BLaER1 (cell line): ENCODE measurements around the gene PRRT1.

Source experiments
- H3K27ac ChIP-seq: shearing (Covaris generic); formaldehyde crosslinking; 2 replicates; pipeline ENCODE4 v1.8.1; 2022
- H3K27me3 ChIP-seq: shearing (Covaris generic); formaldehyde crosslinking; 2 replicates; pipeline ENCODE4 v1.8.1; 2022
- H3K36me3 ChIP-seq: shearing (Covaris generic); formaldehyde crosslinking; 2 replicates; pipeline ENCODE4 v1.8.1; 2022
- H3K4me1 ChIP-seq: shearing (Covaris generic); formaldehyde crosslinking; 2 replicates; pipeline ENCODE4 v1.8.1; 2022
- H3K4me2 ChIP-seq: shearing (Covaris generic); formaldehyde crosslinking; 2 replicates; pipeline ENCODE4 v1.8.1; 2022
- H3K4me3 ChIP-seq: shearing (Covaris generic); formaldehyde crosslinking; 2 replicates; pipeline ENCODE4 v1.8.1; 2022
- H3K9ac ChIP-seq: shearing (Covaris generic); formaldehyde crosslinking; 2 replicates; pipeline ENCODE4 v1.8.1; 2022
- H3K9me3 ChIP-seq: shearing (Covaris generic); formaldehyde crosslinking; 2 replicates; pipeline ENCODE4 v1.8.1; 2022
- H4K20me1 ChIP-seq: shearing (Covaris generic); formaldehyde crosslinking; 2 replicates; pipeline ENCODE4 v1.8.1; 2022
- Cebpa-rat ChIP-seq: shearing (Covaris generic); IDR thresholded peaks from 2 replicates; pipeline ENCODE4 v1.8.1; 2022

Gene PRRT1

GRCh38 chr6:32127409-32127716 is 24.4 kb downstream of the PRRT1 start:
- H3K9me3 ChIP-seq, result no peaks in the 10 kb centered on the region
- peak overlapping the region; percentile 95 for H3K9ac ChIP-seq
- no peaks in the 10 kb centered on the region for H4K20me1 ChIP-seq
- H3K4me1 ChIP-seq, result peaks cover 35% of the 10 kb centered on the region
- no peaks in the 10 kb centered on the region for H3K27me3 ChIP-seq
- H3K4me2 ChIP-seq, result peak overlapping the region; percentile 92
- H3K27ac ChIP-seq, result peak overlapping the region; percentile 90
- H3K4me3 ChIP-seq, result peak overlapping the region; percentile 92
- TF ChIP-seq Cebpa-rat, result no peak
- H3K36me3 ChIP-seq, result peaks cover 45% of the 10 kb centered on the region

GRCh38 chr6:32126880-32127279 is 24.9 kb downstream of the PRRT1 start:
- TF ChIP-seq Cebpa-rat, result no peak
- H4K20me1 ChIP-seq, result no peaks in the 10 kb centered on the region; the same call in 1 of the 2 replicates
- H3K4me1 ChIP-seq, result peaks cover 35% of the 10 kb centered on the region
- peak overlapping the region; percentile 92 for H3K4me2 ChIP-seq
- H3K27ac ChIP-seq, result no peak overlapping the region
- peak overlapping the region; percentile 95 for H3K9ac ChIP-seq
- H3K36me3 ChIP-seq, result peaks cover 50% of the 10 kb centered on the region
- H3K27me3 ChIP-seq, result no peaks in the 10 kb centered on the region
- no peaks in the 10 kb centered on the region for H3K9me3 ChIP-seq
- H3K4me3 ChIP-seq, result peak overlapping the region; percentile 92

GRCh38 chr6:32123681-32124080 is 28.1 kb downstream of the PRRT1 start:
- no peak overlapping the region for H3K9ac ChIP-seq
- no peak overlapping the region for H3K4me3 ChIP-seq
- H3K4me2 ChIP-seq, result no peak overlapping the region
- no peak overlapping the region for H3K27ac ChIP-seq
- no peaks in the 10 kb centered on the region for H3K27me3 ChIP-seq
- no peaks in the 10 kb centered on the region; the same call in 1 of the 2 replicates for H4K20me1 ChIP-seq
- TF ChIP-seq Cebpa-rat, result no peak
- H3K4me1 ChIP-seq, result peaks cover 23% of the 10 kb centered on the region
- peaks cover 81% of the 10 kb centered on the region for H3K36me3 ChIP-seq
- no peaks in the 10 kb centered on the region for H3K9me3 ChIP-seq

GRCh38 chr6:32120573-32121059 is 31.1 kb downstream of the PRRT1 start:
- Histone ChIP-seq H3K9ac (0 out of 2 replicates have a peak overlapping the region, but pooled peaks have one; percentile 19), H3K27ac (no peak overlapping the region), H3K4me1 (peaks cover 7% of the 10 kb centered on the region; the same call in 1 of the 2 replicates), H3K4me2 (no peak overlapping the region), H3K4me3 (no peak overlapping the region), H3K9me3 (no peaks in the 10 kb centered on the region), H4K20me1 (peaks cover 4% of the 10 kb centered on the region; the same call in 1 of the 2 replicates), H3K27me3 (no peaks in the 10 kb centered on the region), H3K36me3 (peaks cover 99% of the 10 kb centered on the region)
- no peak for TF ChIP-seq Cebpa-rat

- no peak for TF ChIP-seq Cebpa-rat
- H3K4me2 ChIP-seq, result no peak overlapping the region
- H3K9me3 ChIP-seq, result no peaks in the 10 kb centered on the region
- H3K27ac ChIP-seq, result no peak overlapping the region
- no peak overlapping the region for H3K4me3 ChIP-seq
- no peak overlapping the region for H3K9ac ChIP-seq
- H4K20me1 ChIP-seq, result peaks cover 4% of the 10 kb centered on the region; the same call in 1 of the 2 replicates
- no peaks in the 10 kb centered on the region for H3K27me3 ChIP-seq
- peaks cover 98% of the 10 kb centered on the region for H3K36me3 ChIP-seq
- H3K4me1 ChIP-seq, result peaks cover 7% of the 10 kb centered on the region; the same call in 1 of the 2 replicates
Measured at GRCh38 chr6:32118782-32119628, 32.7 kb downstream of the PRRT1 start.

- H3K4me1 ChIP-seq, result peaks cover 7% of the 10 kb centered on the region; the same call in 1 of the 2 replicates
- H3K27ac ChIP-seq, result no peak overlapping the region
- no peak overlapping the region for H3K4me3 ChIP-seq
- H3K9me3 ChIP-seq, result no peaks in the 10 kb centered on the region
- H3K4me2 ChIP-seq, result no peak overlapping the region
- no peak for TF ChIP-seq Cebpa-rat
- peaks cover 4% of the 10 kb centered on the region; the same call in 1 of the 2 replicates for H4K20me1 ChIP-seq
- H3K36me3 ChIP-seq, result peaks cover 92% of the 10 kb centered on the region
- H3K9ac ChIP-seq, result peak overlapping the region; percentile 53
- H3K27me3 ChIP-seq, result no peaks in the 10 kb centered on the region
Measured at GRCh38 chr6:32117461-32117860, 34.3 kb downstream of the PRRT1 start.

GRCh38 chr6:32116674-32117073 is 35.1 kb downstream of the PRRT1 start:
- Histone ChIP-seq H3K4me1 (peaks cover 7% of the 10 kb centered on the region; the same call in 1 of the 2 replicates), H3K9me3 (no peaks in the 10 kb centered on the region), H3K27me3 (no peaks in the 10 kb centered on the region), H3K9ac (peak overlapping the region; percentile 53; the same call in 1 of the 2 replicates), H4K20me1 (peaks cover 4% of the 10 kb centered on the region; the same call in 1 of the 2 replicates), H3K4me3 (no peak overlapping the region), H3K36me3 (peaks cover 86% of the 10 kb centered on the region), H3K4me2 (no peak overlapping the region), H3K27ac (no peak overlapping the region)
- no peak for TF ChIP-seq Cebpa-rat

GRCh38 chr6:32115623-32116022 is 36.1 kb downstream of the PRRT1 start:
- H4K20me1 ChIP-seq, result 0 out of 2 replicates have a peak, but pooled peaks cover 4% of the 10 kb centered on the region
- no peak overlapping the region for H3K27ac ChIP-seq
- H3K36me3 ChIP-seq, result peaks cover 86% of the 10 kb centered on the region
- no peak overlapping the region for H3K4me3 ChIP-seq
- no peaks in the 10 kb centered on the region for H3K27me3 ChIP-seq
- H3K4me2 ChIP-seq, result no peak overlapping the region
- peaks cover 7% of the 10 kb centered on the region; the same call in 1 of the 2 replicates for H3K4me1 ChIP-seq
- no peaks in the 10 kb centered on the region for H3K9me3 ChIP-seq
- no peak overlapping the region for H3K9ac ChIP-seq
- TF ChIP-seq Cebpa-rat, result no peak

- H3K4me1 ChIP-seq, result peaks cover 13% of the 10 kb centered on the region
- no peaks in the 10 kb centered on the region for H3K27me3 ChIP-seq
- H3K9me3 ChIP-seq, result no peaks in the 10 kb centered on the region
- H4K20me1 ChIP-seq, result 0 out of 2 replicates have a peak, but pooled peaks cover 4% of the 10 kb centered on the region
- H3K4me3 ChIP-seq, result no peak overlapping the region
- H3K4me2 ChIP-seq, result no peak overlapping the region
- H3K27ac ChIP-seq, result no peak overlapping the region
- H3K9ac ChIP-seq, result no peak overlapping the region
- no peak for TF ChIP-seq Cebpa-rat
- H3K36me3 ChIP-seq, result peaks cover 80% of the 10 kb centered on the region
Measured at GRCh38 chr6:32114796-32115195, 36.9 kb downstream of the PRRT1 start.
